Measurements from ENCODE around the gene TNRC6C.

TNRC6C gene

GRCh38 chr17:77995146-77995852, 36.8 kb downstream of the TNRC6C start:
- H3K4me2 ChIP-seq: no peak overlapping the region
- no peak for TF ChIP-seq CTCF (conservative IDR thresholded peaks at IDR 0.05; ENCODE audit: low read depth, low read length)
- H3K36me3 ChIP-seq (ENCODE audit: insufficient read depth): no peaks in the 10 kb centered on the region
- H4K20me1 ChIP-seq (ENCODE audit: insufficient read depth): no peaks in the 10 kb centered on the region
- no peak overlapping the region for H3K9ac ChIP-seq
- no peak overlapping the region for H3K27ac ChIP-seq
- no peak overlapping the region for H2AFZ ChIP-seq (ENCODE audit: low read depth)
- peaks cover 11% of the 10 kb centered on the region for H3K4me1 ChIP-seq (ENCODE audit: low read depth, poor library complexity, severe bottlenecking)
- peaks cover 22% of the 10 kb centered on the region; the same call in 1 of the 2 replicates for H3K79me2 ChIP-seq (ENCODE audit: insufficient read depth, low read depth)
- H3K27me3 ChIP-seq (ENCODE audit: insufficient read depth, low read depth): no peaks in the 10 kb centered on the region
- H3K4me3 ChIP-seq (IDR thresholded peaks at IDR 0.05; ENCODE audit: insufficient read depth, low read depth, low read length): no peak overlapping the region

GRCh38 chr17:77996256-77996655, 37.8 kb downstream of the TNRC6C start:
- Histone ChIP-seq H2AFZ (ENCODE audit: low read depth) (no peak overlapping the region), H3K36me3 (ENCODE audit: insufficient read depth) (no peaks in the 10 kb centered on the region), H3K4me1 (ENCODE audit: low read depth, poor library complexity, severe bottlenecking) (peaks cover 11% of the 10 kb centered on the region), H3K9ac (no peak overlapping the region), H4K20me1 (ENCODE audit: insufficient read depth) (no peaks in the 10 kb centered on the region), H3K27ac (no peak overlapping the region), H3K79me2 (ENCODE audit: insufficient read depth, low read depth) (peaks cover 29% of the 10 kb centered on the region; the same call in 1 of the 2 replicates), H3K27me3 (ENCODE audit: insufficient read depth, low read depth) (no peaks in the 10 kb centered on the region), H3K4me2 (no peak overlapping the region), H3K4me3 (IDR thresholded peaks at IDR 0.05; ENCODE audit: insufficient read depth, low read depth, low read length) (no peak overlapping the region)
- no peak for TF ChIP-seq CTCF (conservative IDR thresholded peaks at IDR 0.05; ENCODE audit: low read depth, low read length)

GRCh38 chr17:77999413-78000173, 41.1 kb downstream of the TNRC6C start:
- Histone ChIP-seq H3K4me3 (IDR thresholded peaks at IDR 0.05; ENCODE audit: insufficient read depth, low read depth, low read length) (no peak overlapping the region), H3K27ac (no peak overlapping the region), H3K36me3 (ENCODE audit: insufficient read depth) (no peaks in the 10 kb centered on the region), H2AFZ (ENCODE audit: low read depth) (no peak overlapping the region), H3K79me2 (ENCODE audit: insufficient read depth, low read depth) (peaks cover 29% of the 10 kb centered on the region; the same call in 1 of the 2 replicates), H3K27me3 (ENCODE audit: insufficient read depth, low read depth) (no peaks in the 10 kb centered on the region), H3K4me1 (ENCODE audit: low read depth, poor library complexity, severe bottlenecking) (peaks cover 11% of the 10 kb centered on the region), H3K4me2 (no peak overlapping the region), H4K20me1 (ENCODE audit: insufficient read depth) (no peaks in the 10 kb centered on the region), H3K9ac (no peak overlapping the region)
- TF ChIP-seq CTCF (conservative IDR thresholded peaks at IDR 0.05; ENCODE audit: low read depth, low read length): no peak

GRCh38 chr17:78000341-78000740, 41.8 kb downstream of the TNRC6C start:
- peaks cover 29% of the 10 kb centered on the region; the same call in 1 of the 2 replicates for H3K79me2 ChIP-seq (ENCODE audit: insufficient read depth, low read depth)
- H3K36me3 ChIP-seq (ENCODE audit: insufficient read depth): no peaks in the 10 kb centered on the region
- H3K4me2 ChIP-seq: no peak overlapping the region

More at GRCh38 chr17:78000341-78000740, 41.8 kb downstream of the TNRC6C start:
- H3K9ac ChIP-seq: no peak overlapping the region
- H3K27ac ChIP-seq: no peak overlapping the region
- no peaks in the 10 kb centered on the region for H3K27me3 ChIP-seq (ENCODE audit: insufficient read depth, low read depth)
- no peak for TF ChIP-seq CTCF (conservative IDR thresholded peaks at IDR 0.05; ENCODE audit: low read depth, low read length)
- H3K4me1 ChIP-seq (ENCODE audit: low read depth, poor library complexity, severe bottlenecking): peaks cover 11% of the 10 kb centered on the region
- no peak overlapping the region for H2AFZ ChIP-seq (ENCODE audit: low read depth)
- no peaks in the 10 kb centered on the region for H4K20me1 ChIP-seq (ENCODE audit: insufficient read depth)
- H3K4me3 ChIP-seq (IDR thresholded peaks at IDR 0.05; ENCODE audit: insufficient read depth, low read depth, low read length): no peak overlapping the region

All from KMS-11 (cell line).